ENCODE results near the gene LIME1. TPM values are rescaled to one million over a fixed set of nuclear protein-coding genes. Genes with fewer than 3 reads are reported as not detected.

LIME1 gene
- total and polyA plus RNA-seq, 10 of the 15 experiments (the other 5 are each of a cell fraction or from before 2014, with no cell fraction given) = 0.35 to 154 (median 49.9) TPM

DNA sequence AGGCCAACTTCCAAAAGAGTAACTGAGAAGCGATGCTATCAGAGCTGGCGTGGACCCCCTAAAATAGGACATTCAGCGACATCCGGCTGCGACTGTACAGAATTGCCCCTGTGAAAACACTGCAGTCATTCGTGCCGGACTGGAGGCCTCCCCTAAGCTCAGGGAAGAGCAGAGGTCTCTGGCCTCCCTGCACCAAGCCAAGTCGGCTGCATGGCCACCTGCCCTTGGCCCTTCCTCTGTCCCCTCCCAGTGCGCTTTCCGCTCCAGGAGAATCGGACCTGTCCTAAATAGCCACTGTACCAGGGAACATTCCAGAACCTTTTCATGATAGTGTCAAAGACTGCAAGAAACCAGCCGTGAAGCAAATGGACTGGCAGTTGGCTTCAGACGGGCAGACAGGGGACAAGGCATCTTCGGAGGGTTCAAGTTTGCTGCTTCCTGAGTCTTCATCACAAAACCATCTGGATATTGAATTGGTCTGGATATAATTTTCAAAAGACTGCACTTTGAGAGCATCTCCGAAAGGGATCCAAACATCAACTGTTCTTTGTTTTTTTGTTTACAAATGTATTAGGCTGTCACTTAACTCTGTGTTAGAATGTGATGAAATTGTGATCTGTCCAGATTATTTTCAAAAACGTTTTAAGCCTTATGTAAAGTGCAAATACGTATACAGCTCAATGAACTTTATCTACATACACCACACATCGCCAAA, 19.6 kb downstream of the LIME1 start:
- Histone ChIP-seq H3K4me2 (ENCODE audit: control insufficient read depth, insufficient read depth) (no peak overlapping the region), H2AFZ (ENCODE audit: control insufficient read depth, low read depth, low read length) (no peak overlapping the region), H4K20me1 (ENCODE audit: control insufficient read depth, insufficient read depth) (no peaks in the 10 kb centered on the region), H3K9me3 (replicated peaks; ENCODE audit: control insufficient read depth, insufficient read depth, low read length) (no peaks in the 10 kb centered on the region), H3K4me1 (ENCODE audit: control insufficient read depth, insufficient read depth, low read length) (no peaks in the 10 kb centered on the region), H3K79me2 (ENCODE audit: control insufficient read depth, insufficient read depth, low read length) (no peaks in the 10 kb centered on the region), H3K9ac (ENCODE audit: control insufficient read depth, insufficient read depth, low read length) (no peak overlapping the region), H3K27ac (ENCODE audit: control insufficient read depth, insufficient read depth) (no peak overlapping the region), H3K4me3 (no peak overlapping the region), H3K27me3 (replicated peaks in 1 of 2; ENCODE audit: control insufficient read depth in 2 of 2, insufficient read depth in 2 of 2, low read length in 1 of 2) (peaks cover 0 to 2% of the 10 kb centered on the region in 2 experiments; a peak in 1 of 4 replicates), H3K36me3 (ENCODE audit: control insufficient read depth in 2 of 2, insufficient read depth in 2 of 2, low read length in 1 of 2) (no peaks in the 10 kb centered on the region)
- POLR2A ChIA-PET = no interaction called here
- BruUV-seq (replicated peaks) = no TSS peak
- intact Hi-C loops (cut with micrococcal nuclease; ENCODE audit: unreplicated experiment) (no loop called here), in situ Hi-C loops (cut with MboI) (no loop called here)
- TF ChIP-seq ZBED1 (IDR thresholded peaks at IDR 0.05; ENCODE audit: borderline replicate concordance) (no peak), NR2F1 (conservative IDR thresholded peaks at IDR 0.05) (no peak), NR2C2 (IDR thresholded peaks at IDR 0.05; ENCODE audit: borderline replicate concordance, control insufficient read depth, insufficient read length, low read depth) (no peak), HCFC1 (IDR thresholded peaks at IDR 0.05; ENCODE audit: low read length) (no peak), NFXL1 (IDR thresholded peaks at IDR 0.05; ENCODE audit: borderline replicate concordance) (no peak), RCOR1 (conservative IDR thresholded peaks at IDR 0.05; ENCODE audit: low read depth, low read length) (no peak), TAF1 (IDR thresholded peaks at IDR 0.05; ENCODE audit: borderline replicate concordance, low read depth, low read length) (no peak), CBFB (IDR thresholded peaks at IDR 0.05; ENCODE audit: low read depth) (no peak), TARDBP (IDR thresholded peaks at IDR 0.05; ENCODE audit: borderline replicate concordance) (no peak), SMAD5 (IDR thresholded peaks at IDR 0.05; ENCODE audit: low read depth) (no peak), CEBPZ (IDR thresholded peaks at IDR 0.05; ENCODE audit: low read depth, low read length) (no peak)
- TF ChIP-seq, protein P1, sequence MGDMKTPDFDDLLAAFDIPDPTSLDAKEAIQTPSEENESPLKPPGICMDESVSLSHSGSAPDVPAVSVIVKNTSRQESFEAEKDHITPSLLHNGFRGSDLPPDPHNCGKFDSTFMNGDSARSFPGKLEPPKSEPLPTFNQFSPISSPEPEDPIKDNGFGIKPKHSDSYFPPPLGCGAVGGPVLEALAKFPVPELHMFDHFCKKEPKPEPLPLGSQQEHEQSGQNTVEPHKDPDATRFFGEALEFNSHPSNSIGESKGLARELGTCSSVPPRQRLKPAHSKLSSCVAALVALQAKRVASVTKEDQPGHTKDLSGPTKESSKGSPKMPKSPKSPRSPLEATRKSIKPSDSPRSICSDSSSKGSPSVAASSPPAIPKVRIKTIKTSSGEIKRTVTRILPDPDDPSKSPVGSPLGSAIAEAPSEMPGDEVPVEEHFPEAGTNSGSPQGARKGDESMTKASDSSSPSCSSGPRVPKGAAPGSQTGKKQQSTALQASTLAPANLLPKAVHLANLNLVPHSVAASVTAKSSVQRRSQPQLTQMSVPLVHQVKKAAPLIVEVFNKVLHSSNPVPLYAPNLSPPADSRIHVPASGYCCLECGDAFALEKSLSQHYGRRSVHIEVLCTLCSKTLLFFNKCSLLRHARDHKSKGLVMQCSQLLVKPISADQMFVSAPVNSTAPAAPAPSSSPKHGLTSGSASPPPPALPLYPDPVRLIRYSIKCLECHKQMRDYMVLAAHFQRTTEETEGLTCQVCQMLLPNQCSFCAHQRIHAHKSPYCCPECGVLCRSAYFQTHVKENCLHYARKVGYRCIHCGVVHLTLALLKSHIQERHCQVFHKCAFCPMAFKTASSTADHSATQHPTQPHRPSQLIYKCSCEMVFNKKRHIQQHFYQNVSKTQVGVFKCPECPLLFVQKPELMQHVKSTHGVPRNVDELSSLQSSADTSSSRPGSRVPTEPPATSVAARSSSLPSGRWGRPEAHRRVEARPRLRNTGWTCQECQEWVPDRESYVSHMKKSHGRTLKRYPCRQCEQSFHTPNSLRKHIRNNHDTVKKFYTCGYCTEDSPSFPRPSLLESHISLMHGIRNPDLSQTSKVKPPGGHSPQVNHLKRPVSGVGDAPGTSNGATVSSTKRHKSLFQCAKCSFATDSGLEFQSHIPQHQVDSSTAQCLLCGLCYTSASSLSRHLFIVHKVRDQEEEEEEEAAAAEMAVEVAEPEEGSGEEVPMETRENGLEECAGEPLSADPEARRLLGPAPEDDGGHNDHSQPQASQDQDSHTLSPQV (IDR thresholded peaks at IDR 0.05) = no peak
- ATAC-seq (no peak), DNase-seq (ENCODE audit: low read depth, low spot score) (no peak), FAIRE-seq (no peak)
- 58% methylated on average over 18 of the region's 18 CpGs for WGBS (ENCODE audit: insufficient coverage, insufficient replicate concordance, low lambda C conversion rate, missing lambda C conversion rate)
- SMC1A ChIA-PET (ENCODE audit: uncharacterized antibody, unreplicated experiment) = no interaction called here
- RAD21 ChIA-PET (ENCODE audit: unreplicated experiment) = no interaction called here
- CTCF ChIA-PET = interaction anchor here (0.6 to 0.9 kb wide), 2 partner anchors 30 to 82 kb away, joined by 3 to 4 read pairs; no protein-coding TSS in a partner anchor

All from GM12878 (cell line).